ENCODE measurements around the gene PIK3R3.

- no peak for TF ChIP-seq CTCF (IDR thresholded peaks at IDR 0.05)
- no peak for TF ChIP-seq POLR2A (IDR thresholded peaks at IDR 0.05)
Observed at GRCh38 chr1:46034601-46035516, 97.6 kb downstream of the PIK3R3 start.

Data from ovary (tissue), 3 donors.